ENCODE results near the gene ADAT2. TPM values are rescaled to one million over a fixed set of nuclear protein-coding genes. Genes with fewer than 3 reads are reported as not detected.
A peak's percentile ranks its signal among the peaks of the same experiment; 100 is the strongest.

ADAT2 gene
- total and polyA plus RNA-seq, 2 of the 13 experiments (the other 11 are each of a cell fraction or from before 2014, with no cell fraction given) = 10.5 to 18.3 TPM

GRCh38 chr6:143410859-143411270 lies 39.6 kb downstream of the ADAT2 start (continued):
- TF ChIP-seq RERE (CRISPR knock-in tag; IDR thresholded peaks at IDR 0.05; ENCODE audit: low read depth) (peak; percentile 96), CEBPZ (IDR thresholded peaks at IDR 0.05; ENCODE audit: low read length) (no peak), KAT7 (CRISPR knock-in tag; IDR thresholded peaks at IDR 0.05; ENCODE audit: borderline replicate concordance) (no peak), ZNF468 (CRISPR knock-in tag; IDR thresholded peaks at IDR 0.05) (no peak), RBM39 (IDR thresholded peaks at IDR 0.05; ENCODE audit: low read depth, low read length, poor library complexity, severe bottlenecking) (no peak), ZNF775 (CRISPR knock-in tag; IDR thresholded peaks at IDR 0.05; ENCODE audit: borderline replicate concordance) (no peak), ZNF614 (CRISPR knock-in tag; IDR thresholded peaks at IDR 0.05; ENCODE audit: borderline replicate concordance) (peak; percentile 68; the same call in 1 of the 2 replicates), CSRNP1 (CRISPR knock-in tag; IDR thresholded peaks at IDR 0.05) (no peak), FOXC1 (CRISPR knock-in tag; IDR thresholded peaks at IDR 0.05; ENCODE audit: borderline replicate concordance) (no peak)
- TF ChIP-seq, protein P1, sequence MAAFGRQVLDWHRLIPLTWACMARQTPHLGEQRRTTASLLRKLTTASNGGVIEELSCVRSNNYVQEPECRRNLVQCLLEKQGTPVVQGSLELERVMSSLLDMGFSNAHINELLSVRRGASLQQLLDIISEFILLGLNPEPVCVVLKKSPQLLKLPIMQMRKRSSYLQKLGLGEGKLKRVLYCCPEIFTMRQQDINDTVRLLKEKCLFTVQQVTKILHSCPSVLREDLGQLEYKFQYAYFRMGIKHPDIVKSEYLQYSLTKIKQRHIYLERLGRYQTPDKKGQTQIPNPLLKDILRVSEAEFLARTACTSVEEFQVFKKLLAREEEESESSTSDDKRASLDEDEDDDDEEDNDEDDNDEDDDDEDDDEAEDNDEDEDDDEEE (CRISPR knock-in tag; IDR thresholded peaks at IDR 0.05) = no peak
- TF ChIP-seq, protein P2, sequence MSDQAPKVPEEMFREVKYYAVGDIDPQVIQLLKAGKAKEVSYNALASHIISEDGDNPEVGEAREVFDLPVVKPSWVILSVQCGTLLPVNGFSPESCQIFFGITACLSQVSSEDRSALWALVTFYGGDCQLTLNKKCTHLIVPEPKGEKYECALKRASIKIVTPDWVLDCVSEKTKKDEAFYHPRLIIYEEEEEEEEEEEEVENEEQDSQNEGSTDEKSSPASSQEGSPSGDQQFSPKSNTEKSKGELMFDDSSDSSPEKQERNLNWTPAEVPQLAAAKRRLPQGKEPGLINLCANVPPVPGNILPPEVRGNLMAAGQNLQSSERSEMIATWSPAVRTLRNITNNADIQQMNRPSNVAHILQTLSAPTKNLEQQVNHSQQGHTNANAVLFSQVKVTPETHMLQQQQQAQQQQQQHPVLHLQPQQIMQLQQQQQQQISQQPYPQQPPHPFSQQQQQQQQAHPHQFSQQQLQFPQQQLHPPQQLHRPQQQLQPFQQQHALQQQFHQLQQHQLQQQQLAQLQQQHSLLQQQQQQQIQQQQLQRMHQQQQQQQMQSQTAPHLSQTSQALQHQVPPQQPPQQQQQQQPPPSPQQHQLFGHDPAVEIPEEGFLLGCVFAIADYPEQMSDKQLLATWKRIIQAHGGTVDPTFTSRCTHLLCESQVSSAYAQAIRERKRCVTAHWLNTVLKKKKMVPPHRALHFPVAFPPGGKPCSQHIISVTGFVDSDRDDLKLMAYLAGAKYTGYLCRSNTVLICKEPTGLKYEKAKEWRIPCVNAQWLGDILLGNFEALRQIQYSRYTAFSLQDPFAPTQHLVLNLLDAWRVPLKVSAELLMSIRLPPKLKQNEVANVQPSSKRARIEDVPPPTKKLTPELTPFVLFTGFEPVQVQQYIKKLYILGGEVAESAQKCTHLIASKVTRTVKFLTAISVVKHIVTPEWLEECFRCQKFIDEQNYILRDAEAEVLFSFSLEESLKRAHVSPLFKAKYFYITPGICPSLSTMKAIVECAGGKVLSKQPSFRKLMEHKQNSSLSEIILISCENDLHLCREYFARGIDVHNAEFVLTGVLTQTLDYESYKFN (CRISPR knock-in tag; conservative IDR thresholded peaks at IDR 0.05) = peak; percentile 91
